Lung (tissue), 12 donors: ENCODE data around the gene PIK3AP1. TPM values are rescaled to one million over a fixed set of nuclear protein-coding genes. Genes with fewer than 3 reads are reported as not detected.

Source experiments
- ATAC-seq: fragments of 200-7000 bp; cut with Tn5 transposase; one replicate; pipeline ENCODE4 v1.9.1; 2020; ENCODE audit warnings: moderate number of reproducible peaks; ENCODE audit not compliant: insufficient read depth, low FRiP score
- DNase-seq, 3 donors: peaks; one replicate each; pipeline ENCODE4 v3.0.0-alpha.2; 2013 to 2017
- H3K27ac ChIP-seq, 2 donors: one replicate each; pipeline ENCODE4 v1.5.1; 2013; ENCODE audit warnings: mild to moderate bottlenecking in 2 of 2, moderate library complexity in 2 of 2, control low read depth in 1 of 2, inconsistent platforms in 1 of 2, low read depth in 1 of 2, low read length in 1 of 2
- H3K27me3 ChIP-seq, 3 donors: one replicate each; pipeline ENCODE4 v1.5.1; 2013; ENCODE audit warnings: low read length in 2 of 3; ENCODE audit not compliant: control insufficient read depth in 3 of 3, insufficient read depth in 3 of 3
- H3K36me3 ChIP-seq, 4 donors: one replicate each; pipeline ENCODE4 v1.5.1; 2013; ENCODE audit warnings: low read length in 4 of 4, mild to moderate bottlenecking in 1 of 4, moderate library complexity in 1 of 4; ENCODE audit not compliant: control insufficient read depth in 4 of 4, insufficient read depth in 4 of 4
- H3K4me1 ChIP-seq, 5 donors: one replicate each; pipeline ENCODE4 v1.5.1; 2013; ENCODE audit warnings: low read length in 5 of 5, mild to moderate bottlenecking in 2 of 5, moderate library complexity in 1 of 5; ENCODE audit not compliant: control insufficient read depth in 5 of 5, insufficient read depth in 5 of 5
- H3K4me3 ChIP-seq: one replicate; pipeline ENCODE4 v1.5.1; 2013; ENCODE audit warnings: mild to moderate bottlenecking, control low read depth, moderate library complexity
- H3K9ac ChIP-seq, 2 donors: one replicate each; pipeline ENCODE4 v1.5.1; 2013; ENCODE audit warnings: low read length in 2 of 2, control low read depth in 1 of 2; ENCODE audit not compliant: insufficient read depth in 1 of 2
- H3K9me3 ChIP-seq, 4 donors: one replicate each; pipeline ENCODE4 v1.5.1; 2013; ENCODE audit warnings: low read length in 3 of 4, mild to moderate bottlenecking in 1 of 4, moderate library complexity in 1 of 4; ENCODE audit not compliant: control insufficient read depth in 4 of 4, insufficient read depth in 3 of 4
- CTCF ChIP-seq: IDR thresholded peaks from 2 replicates; pipeline ENCODE4 v1.5.1; 2012; ENCODE audit warnings: mild to moderate bottlenecking; ENCODE audit errors: control extremely low read depth, extremely low read depth
- WGBS, 2 donors: extraction: QIAGEN DNeasy Blood & Tissue Kit; methylation state at CpG; one replicate each; pipeline ENCODE4 v1.1.7; 2013; 5-methylcytosine and 5-hydroxymethylcytosine counted together
- polyA plus RNA-seq, 2 donors: library from polyadenylated mRNA; stranded (reverse); fragments of 200-250 nt; gene quantifications; one replicate each; pipeline ENCODE4 v1.2.1, GENCODE V29; 2013
- total RNA-seq, 2 donors: library from RNA; depleted of rRNA in 1 of 2; stranded (reverse); fragments of >200 nt in 1 of 2; gene quantifications; one replicate each; pipeline ENCODE4 v1.2.1, GENCODE V29; 2014 to 2021
- donor health status: control.
- donor health status: control.
- donor health status: Bipolar disorder and iron deficiency.
- donor health status: healthy.
- donor health status: DM: yes; HTN: yes; CAD: no.

PIK3AP1 gene
- total and polyA plus RNA-seq, 4 donors: 7.3 to 120 (median 30.4) TPM

GRCh38 chr10:96588060-96588554 lies 132.2 kb downstream of the PIK3AP1 start:
- H3K27ac ChIP-seq: peak overlapping the region; percentile 61 to 100
- no peaks in the 10 kb centered on the region for H3K27me3 ChIP-seq
- ATAC-seq: no peak
- H3K9me3 ChIP-seq: no peaks in the 10 kb centered on the region
- H3K36me3 ChIP-seq: peaks cover 0 to 4% (median 0%) of the 10 kb centered on the region in 4 donors
- peaks cover 6 to 23% (median 12%) of the 10 kb centered on the region in 5 donors for H3K4me1 ChIP-seq
- TF ChIP-seq CTCF: no peak
- H3K9ac ChIP-seq: peak overlapping the region in 1 of 2 donors; percentile 93
- no peak overlapping the region for H3K4me3 ChIP-seq
- 16 to 17% methylated on average over 4 of the region's 4 CpGs for WGBS, 2 donors
- DNase-seq: peak; percentile 14 to 48 (median 30)

GRCh38 chr10:96587264-96588059 lies 132.9 kb downstream of the PIK3AP1 start:
- peak overlapping the region; percentile 100 for H3K27ac ChIP-seq
- no peaks in the 10 kb centered on the region for H3K9me3 ChIP-seq
- DNase-seq (peak in 2 of 3 donors; percentile 76 to 83), ATAC-seq (no peak)
- H3K36me3 ChIP-seq: peaks cover 0 to 4% (median 0%) of the 10 kb centered on the region in 4 donors
- TF ChIP-seq CTCF: no peak
- H3K4me1 ChIP-seq: peaks cover 6 to 23% (median 12%) of the 10 kb centered on the region in 5 donors
- no peaks in the 10 kb centered on the region for H3K27me3 ChIP-seq
- WGBS, 2 donors: 3% methylated on average over 25 of the region's 25 CpGs
- peak overlapping the region; percentile 99 for H3K4me3 ChIP-seq
- H3K9ac ChIP-seq: peak overlapping the region; percentile 91 to 93

- no peak for TF ChIP-seq CTCF
- Histone ChIP-seq H3K9me3 (no peaks in the 10 kb centered on the region), H3K27ac (peak within 1 kb of the TSS; percentile 100), H3K36me3 (peaks cover 0 to 4% (median 0%) of the 10 kb centered on the region in 4 donors), H3K4me3 (peak within 1 kb of the TSS; percentile 99), H3K27me3 (no peaks in the 10 kb centered on the region), H3K4me1 (peaks cover 6 to 28% (median 12%) of the 10 kb centered on the region in 5 donors), H3K9ac (peak within 1 kb of the TSS; percentile 94 to 97)
- WGBS, 2 donors: 1% methylated on average over 48 to 107 of the region's 107 CpGs
- DNase-seq: peak; percentile 92 to 95 (median 92)
- ATAC-seq: peak; percentile 94
These were observed 133.7 kb downstream of the PIK3AP1 start, which contains the start of gene TM9SF3 for GRCh38 chr10:96586419-96587263. Gene TM9SF3 (minus strand): TSS chr10:96587012. CDS start chr10:96586835, 177 bp downstream.
